Measurements from ENCODE around the gene PIPOX.

The PIPOX gene

GRCh38 chr17:29099527-29099926, 56.6 kb downstream of the PIPOX start:
- DNase-seq (ENCODE audit: low read depth in 2 of 2), result no peak

GRCh38 chr17:29100296-29100695, 57.4 kb downstream of the PIPOX start:
- DNase-seq (ENCODE audit: low read depth in 2 of 2), result no peak

- DNase-seq (ENCODE audit: low read depth in 2 of 2), result no peak
These were observed 59.1 kb downstream of the PIPOX start for GRCh38 chr17:29102046-29102445.

GRCh38 chr17:29102741-29103181, 59.8 kb downstream of the PIPOX start:
- DNase-seq (ENCODE audit: low read depth in 2 of 2), result no peak

GRCh38 chr17:29103341-29103740, 60.4 kb downstream of the PIPOX start:
- DNase-seq (ENCODE audit: low read depth in 2 of 2), result no peak
